Measurements from ENCODE around the gene HPSE2. TPM values are rescaled to one million over a fixed set of nuclear protein-coding genes. Genes with fewer than 3 reads are reported as not detected.
"Not testable (repeated sequence)": the region's sequence is repeated elsewhere in the genome, so short reads cannot be mapped to it uniquely, and the experiment has no call there.

Gene HPSE2
- total RNA-seq, 1 experiment from 2014 or later: not detected

- no peak for DNase-seq (ENCODE audit: low read depth)
Observed at GRCh38 chr10:99170116-99170675, 65.5 kb downstream of the HPSE2 start.

- DNase-seq (ENCODE audit: low read depth): no peak
Observed at GRCh38 chr10:99161165-99161564, 74.5 kb downstream of the HPSE2 start.

GRCh38 chr10:99143651-99144050 lies 92.0 kb downstream of the HPSE2 start:
- no peak for DNase-seq (ENCODE audit: low read depth)

GRCh38 chr10:99143011-99143410 lies 92.6 kb downstream of the HPSE2 start:
- no peak for DNase-seq (ENCODE audit: low read depth)

- DNase-seq (ENCODE audit: low read depth): not testable (repeated sequence)
Observed at GRCh38 chr10:99132897-99133296, 102.8 kb downstream of the HPSE2 start.

GRCh38 chr10:99125879-99126278 lies 109.8 kb downstream of the HPSE2 start:
- no peak for DNase-seq (ENCODE audit: low read depth)

GRCh38 chr10:99124376-99124775 lies 111.3 kb downstream of the HPSE2 start:
- no peak for DNase-seq (ENCODE audit: low read depth)

GRCh38 chr10:99123851-99124250 lies 111.8 kb downstream of the HPSE2 start:
- no peak for DNase-seq (ENCODE audit: low read depth)

- DNase-seq (ENCODE audit: low read depth): no peak
Observed at GRCh38 chr10:99123336-99123735, 112.3 kb downstream of the HPSE2 start.

- no peak for DNase-seq (ENCODE audit: low read depth)
Observed at GRCh38 chr10:99119258-99119748, 116.3 kb downstream of the HPSE2 start.

- DNase-seq (ENCODE audit: low read depth): no peak
Observed at GRCh38 chr10:99115703-99116102, 119.9 kb downstream of the HPSE2 start.

GRCh38 chr10:99085358-99085757 lies 150.3 kb downstream of the HPSE2 start:
- no peak for DNase-seq (ENCODE audit: low read depth)

- no peak for DNase-seq (ENCODE audit: low read depth)
Observed at GRCh38 chr10:99084161-99084560, 151.5 kb downstream of the HPSE2 start.

- no peak for DNase-seq (ENCODE audit: low read depth)
Observed at GRCh38 chr10:99080275-99080945, 155.2 kb downstream of the HPSE2 start.

- DNase-seq (ENCODE audit: low read depth): no peak
Observed at GRCh38 chr10:99062591-99062990, 173.1 kb downstream of the HPSE2 start.

- no peak for DNase-seq (ENCODE audit: low read depth)
Observed at GRCh38 chr10:99058762-99059161, 176.9 kb downstream of the HPSE2 start.

GRCh38 chr10:99057936-99058690 lies 177.5 kb downstream of the HPSE2 start:
- no peak for DNase-seq (ENCODE audit: low read depth)

- DNase-seq (ENCODE audit: low read depth): no peak
Observed at GRCh38 chr10:99045671-99046070, 190.0 kb downstream of the HPSE2 start.

- no peak for DNase-seq (ENCODE audit: low read depth)
Observed at GRCh38 chr10:99042051-99042771, 193.4 kb downstream of the HPSE2 start.

- no peak for DNase-seq (ENCODE audit: low read depth)
Observed at GRCh38 chr10:99041468-99041867, 194.2 kb downstream of the HPSE2 start.

- no peak for DNase-seq (ENCODE audit: low read depth)
Observed at GRCh38 chr10:99013885-99014284, 221.8 kb downstream of the HPSE2 start.

GRCh38 chr10:99010286-99010685 lies 225.4 kb downstream of the HPSE2 start:
- no peak for DNase-seq (ENCODE audit: low read depth)
